Cardiac fibroblast (primary cell): ENCODE data around the gene GRK5.

ENCODE experiments used
- DNase-seq, 2 donors: peaks; one replicate each; pipeline versions ENCODE4 v3.0.0 to v3.0.0-alpha.2; 2010; ENCODE audit warnings: low read depth in 2 of 2
- H3K4me3 ChIP-seq, 2 donors: replicated peaks in 1 of 2; 1 replicate in 1 of 2; 2 replicates in 1 of 2; pipeline ENCODE4 v1.5.1; 2011; ENCODE audit warnings: low read depth in 2 of 2, low read length in 2 of 2, mild to moderate bottlenecking in 2 of 2, moderate library complexity in 1 of 2
- CTCF ChIP-seq: IDR thresholded peaks from one replicate; pipeline ENCODE4 v1.5.1; 2011; ENCODE audit warnings: low read depth, mild to moderate bottlenecking, low read length, inconsistent platforms

Gene GRK5

DNA sequence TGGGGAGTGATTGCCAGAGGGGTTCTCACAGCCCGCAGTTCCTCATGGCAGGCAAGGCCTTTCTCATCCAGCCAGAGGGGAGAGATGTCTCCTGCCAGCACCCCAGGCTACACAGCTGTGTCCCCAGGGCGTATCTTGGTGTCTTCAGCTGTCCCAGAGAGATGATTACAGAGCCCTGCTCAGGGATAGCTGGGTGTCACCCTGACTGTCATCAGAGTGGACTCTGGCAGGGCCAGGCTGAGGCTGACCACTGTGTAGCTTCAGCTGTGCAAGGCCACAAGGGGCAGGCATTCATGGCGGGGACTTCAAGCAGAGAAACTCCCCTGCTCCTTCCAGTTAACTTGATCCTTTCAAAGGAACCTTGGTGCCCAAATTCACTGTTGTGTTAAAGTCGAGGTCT is 211.0 kb downstream of the GRK5 start:
- no peak for TF ChIP-seq CTCF
- no peak overlapping the region for H3K4me3 ChIP-seq
- no peak for DNase-seq

GRCh38 chr10:119419931-119420330 is 212.6 kb downstream of the GRK5 start:
- TF ChIP-seq CTCF, result no peak
- H3K4me3 ChIP-seq, result no peak overlapping the region
- DNase-seq, result no peak

DNA sequence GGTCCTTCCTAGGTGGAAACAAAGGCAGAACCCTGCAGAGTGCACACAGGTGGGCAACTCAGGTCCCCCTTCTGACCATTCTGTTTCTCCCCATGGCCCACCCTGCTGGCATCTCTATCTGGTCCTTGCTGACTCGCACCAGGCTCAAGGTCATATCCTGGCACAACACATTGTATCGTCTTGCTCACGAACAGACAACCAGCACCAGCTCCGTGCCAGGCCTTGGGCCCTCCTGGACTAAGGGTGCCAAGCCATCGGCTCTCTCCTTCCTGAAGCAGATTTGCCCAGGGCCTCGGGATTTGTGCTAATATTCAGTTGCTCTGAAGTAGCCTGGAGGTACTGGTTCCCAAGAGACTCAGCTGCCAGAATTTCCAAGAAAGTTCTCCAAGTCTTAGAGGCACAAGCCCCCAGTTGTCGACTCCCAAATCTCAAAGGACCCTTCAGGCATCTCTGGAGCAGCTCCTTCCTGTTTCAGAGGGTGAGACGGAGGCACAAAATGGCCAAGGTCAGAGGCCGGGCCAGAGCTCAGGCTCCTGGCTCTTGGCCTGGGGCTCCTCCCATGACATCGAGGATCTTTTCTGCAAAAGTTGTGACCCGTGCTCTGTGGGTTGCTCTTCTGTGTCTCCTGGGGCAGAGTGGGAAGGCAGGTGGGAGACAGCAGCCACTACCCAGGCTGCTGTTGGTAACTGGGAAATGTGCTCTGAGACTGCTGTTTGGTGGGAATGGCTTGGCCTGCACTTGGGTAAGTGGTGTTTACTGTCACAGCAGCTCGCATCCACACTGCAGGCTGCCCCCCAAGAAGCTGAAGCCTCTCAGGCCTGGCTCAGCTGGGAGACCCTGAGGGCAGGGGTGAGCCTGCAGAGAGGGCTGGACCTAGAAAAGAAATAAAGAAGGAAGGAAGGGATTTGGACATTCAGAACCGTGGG is 213.8 kb downstream of the GRK5 start:
- no peak for TF ChIP-seq CTCF
- H3K4me3 ChIP-seq, result no peak overlapping the region
- DNase-seq, result no peak

- no peak overlapping the region for H3K4me3 ChIP-seq
- TF ChIP-seq CTCF, result no peak
- DNase-seq, result peak; percentile 27 to 42
Measured at GRCh38 chr10:119421891-119422681, 214.7 kb downstream of the GRK5 start.

DNA sequence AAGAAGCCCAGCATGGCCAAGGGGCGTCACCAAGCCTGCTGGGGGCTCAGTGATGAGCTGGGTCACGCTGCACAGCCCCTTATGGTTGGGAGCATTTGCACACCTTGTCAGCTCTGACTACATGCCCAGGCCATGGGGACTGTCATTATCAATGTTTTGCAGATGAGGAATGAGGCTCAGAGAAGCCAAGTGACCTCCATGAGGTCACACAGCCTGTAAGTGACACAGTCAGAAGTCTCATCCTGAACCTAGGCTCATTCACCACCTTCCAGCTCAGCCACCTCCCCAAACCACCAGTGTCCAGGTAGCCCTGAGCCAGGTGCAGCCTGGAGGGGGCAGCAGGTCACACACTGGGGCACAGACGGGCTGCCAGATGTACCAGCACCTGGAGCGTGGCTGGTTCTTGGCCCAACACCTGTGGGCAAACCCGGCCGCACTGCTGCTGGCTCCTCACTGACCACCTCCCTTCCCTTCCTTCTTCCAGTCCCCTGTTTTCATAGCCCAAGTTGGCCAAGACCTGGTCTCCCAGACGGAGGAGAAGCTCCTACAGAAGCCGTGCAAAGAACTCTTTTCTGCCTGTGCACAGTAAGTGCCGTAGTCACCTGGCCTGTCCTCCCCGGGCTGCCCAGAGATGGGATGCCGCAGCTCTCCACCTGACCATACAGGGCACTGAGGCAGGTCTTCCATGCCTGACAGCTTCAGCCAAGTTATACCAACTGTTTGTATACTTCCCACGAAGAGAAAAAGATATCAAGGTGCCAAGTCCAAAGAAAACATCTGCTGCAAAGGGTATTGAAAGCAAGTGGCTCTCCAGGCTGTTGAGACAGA is 215.5 kb downstream of the GRK5 start:
- no peak overlapping the region for H3K4me3 ChIP-seq
- DNase-seq, result no peak
- no peak for TF ChIP-seq CTCF

GRCh38 chr10:119423510-119424257 is 216.3 kb downstream of the GRK5 start:
- DNase-seq, result no peak

More at GRCh38 chr10:119423510-119424257, 216.3 kb downstream of the GRK5 start:
- TF ChIP-seq CTCF, result no peak
- H3K4me3 ChIP-seq, result no peak overlapping the region
